Tracheal epithelial cell (primary cell): ENCODE results near the gene BSPH1. TPM values are rescaled to one million over a fixed set of nuclear protein-coding genes. Genes with fewer than 3 reads are reported as not detected.

Experiments
- total RNA-seq: library from RNA; depleted of rRNA; stranded (reverse); fragments of >200 nt; gene quantifications from 2 replicates; pipeline ENCODE4 v1.2.1, GENCODE V29; 2014

The BSPH1 gene
- total RNA-seq = not detected in 2 replicates

GRCh38 chr19:47992070-47992469, at the start of gene BSPH1:
BSPH1 (minus strand) TSS chr19:47992170; CDS start chr19:47992081, 89 bp downstream.

GRCh38 chr19:47994209-47994802, 2.3 kb upstream of the BSPH1 start, which contains the start of gene ELSPBP1:
ELSPBP1 (plus strand) TSS chr19:47994632; CDS start chr19:48008668, 14,036 bp downstream.

Other genes starting within 250 kb of the BSPH1 start
- gene NOP53, start 246.6 kb downstream of the BSPH1 start, total RNA-seq = 76.1 and 115 TPM in 2 replicates
- gene SELENOW, start 213.5 kb downstream of the BSPH1 start, total RNA-seq = 209 and 217 TPM in 2 replicates
- gene TPRX1, start 187.6 kb downstream of the BSPH1 start, total RNA-seq = not detected in 2 replicates
- not detected in 2 replicates for gene CRX, start 170.2 kb downstream of the BSPH1 start, total RNA-seq
- not detected in 2 replicates for gene TPRX2, start 132.9 kb downstream of the BSPH1 start, total RNA-seq
- not detected in 2 replicates for gene SULT2A1, start 105.9 kb downstream of the BSPH1 start, total RNA-seq
- gene ELSPBP1, start 2.5 kb upstream of the BSPH1 start, total RNA-seq = not detected in 2 replicates
- gene CABP5, start 51.9 kb upstream of the BSPH1 start, total RNA-seq = not detected in 2 replicates
- gene PLA2G4C, start 118.6 kb upstream of the BSPH1 start, total RNA-seq = 1.5 and 9.6 TPM in 2 replicates
- gene LIG1, start 178.2 kb upstream of the BSPH1 start, total RNA-seq = 4.7 and 9.4 TPM in 2 replicates
- 1.7 and 3.1 TPM in 2 replicates for gene ZSWIM9, start 178.5 kb upstream of the BSPH1 start, total RNA-seq